Body of pancreas (tissue), 4 donors: ENCODE data around the gene CTRB2.

ENCODE experiments used
- POLR2A ChIP-seq, 3 donors: fragments of 450-650 bp; IDR thresholded peaks; one replicate each; pipeline ENCODE4 v1.6.1; 2016; ENCODE audit warnings: antibody characterized with exemption in 3 of 3, mild to moderate bottlenecking in 2 of 3
- TF ChIP-seq, protein P1 (sequence below), 7 experiments: fragments of 450-650 bp in 4 of 7; fragments of 200-600 bp in 3 of 7; sonication (generic) in 3 of 7; IDR thresholded peaks; one replicate each; pipeline ENCODE4 v1.5.1; 2016 to 2019; ENCODE audit warnings: antibody characterized with exemption in 7 of 7

DNA sequence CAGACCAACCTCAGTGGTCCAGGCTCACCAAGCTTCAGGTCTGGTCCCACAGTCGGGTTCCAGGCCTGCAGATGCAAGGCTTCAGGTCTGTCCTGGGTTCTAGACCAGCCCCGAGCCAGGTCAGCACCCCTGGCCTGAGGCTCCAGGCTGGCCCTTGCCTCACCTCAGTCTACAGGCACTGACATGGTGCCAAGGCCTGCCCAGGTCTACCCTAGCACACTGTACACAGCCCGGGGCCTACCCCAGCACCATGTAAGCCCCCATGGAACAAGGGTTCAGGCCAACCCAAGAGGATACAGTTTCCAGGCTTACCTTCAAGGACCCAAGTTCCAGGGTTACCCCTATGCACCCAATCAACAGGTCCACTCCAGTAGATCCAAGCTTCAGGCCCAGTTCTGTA, 31.9 kb downstream of the CTRB2 start:
- TF ChIP-seq, protein P1, sequence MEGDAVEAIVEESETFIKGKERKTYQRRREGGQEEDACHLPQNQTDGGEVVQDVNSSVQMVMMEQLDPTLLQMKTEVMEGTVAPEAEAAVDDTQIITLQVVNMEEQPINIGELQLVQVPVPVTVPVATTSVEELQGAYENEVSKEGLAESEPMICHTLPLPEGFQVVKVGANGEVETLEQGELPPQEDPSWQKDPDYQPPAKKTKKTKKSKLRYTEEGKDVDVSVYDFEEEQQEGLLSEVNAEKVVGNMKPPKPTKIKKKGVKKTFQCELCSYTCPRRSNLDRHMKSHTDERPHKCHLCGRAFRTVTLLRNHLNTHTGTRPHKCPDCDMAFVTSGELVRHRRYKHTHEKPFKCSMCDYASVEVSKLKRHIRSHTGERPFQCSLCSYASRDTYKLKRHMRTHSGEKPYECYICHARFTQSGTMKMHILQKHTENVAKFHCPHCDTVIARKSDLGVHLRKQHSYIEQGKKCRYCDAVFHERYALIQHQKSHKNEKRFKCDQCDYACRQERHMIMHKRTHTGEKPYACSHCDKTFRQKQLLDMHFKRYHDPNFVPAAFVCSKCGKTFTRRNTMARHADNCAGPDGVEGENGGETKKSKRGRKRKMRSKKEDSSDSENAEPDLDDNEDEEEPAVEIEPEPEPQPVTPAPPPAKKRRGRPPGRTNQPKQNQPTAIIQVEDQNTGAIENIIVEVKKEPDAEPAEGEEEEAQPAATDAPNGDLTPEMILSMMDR (IDR thresholded peaks at IDR 0.05), result no peak
- TF ChIP-seq POLR2A (IDR thresholded peaks at IDR 0.05), result no peak
